Measurements from ENCODE around the gene NLRP6.
"Not testable (repeated sequence)": the region's sequence is repeated elsewhere in the genome, so short reads cannot be mapped to it uniquely, and the experiment has no call there.

The NLRP6 gene

GRCh38 chr11:312092-312816 lies 34.0 kb downstream of the NLRP6 start:
- no peak overlapping the region for H3K4me3 ChIP-seq (ENCODE audit: severe bottlenecking)
- no peaks in the 10 kb centered on the region for H3K27me3 ChIP-seq (ENCODE audit: insufficient read depth, poor library complexity, severe bottlenecking)
- no peak overlapping the region for H3K27ac ChIP-seq (ENCODE audit: poor library complexity, severe bottlenecking)
- no peaks in the 10 kb centered on the region for H3K9me3 ChIP-seq (ENCODE audit: severe bottlenecking)
- TF ChIP-seq, protein P1, sequence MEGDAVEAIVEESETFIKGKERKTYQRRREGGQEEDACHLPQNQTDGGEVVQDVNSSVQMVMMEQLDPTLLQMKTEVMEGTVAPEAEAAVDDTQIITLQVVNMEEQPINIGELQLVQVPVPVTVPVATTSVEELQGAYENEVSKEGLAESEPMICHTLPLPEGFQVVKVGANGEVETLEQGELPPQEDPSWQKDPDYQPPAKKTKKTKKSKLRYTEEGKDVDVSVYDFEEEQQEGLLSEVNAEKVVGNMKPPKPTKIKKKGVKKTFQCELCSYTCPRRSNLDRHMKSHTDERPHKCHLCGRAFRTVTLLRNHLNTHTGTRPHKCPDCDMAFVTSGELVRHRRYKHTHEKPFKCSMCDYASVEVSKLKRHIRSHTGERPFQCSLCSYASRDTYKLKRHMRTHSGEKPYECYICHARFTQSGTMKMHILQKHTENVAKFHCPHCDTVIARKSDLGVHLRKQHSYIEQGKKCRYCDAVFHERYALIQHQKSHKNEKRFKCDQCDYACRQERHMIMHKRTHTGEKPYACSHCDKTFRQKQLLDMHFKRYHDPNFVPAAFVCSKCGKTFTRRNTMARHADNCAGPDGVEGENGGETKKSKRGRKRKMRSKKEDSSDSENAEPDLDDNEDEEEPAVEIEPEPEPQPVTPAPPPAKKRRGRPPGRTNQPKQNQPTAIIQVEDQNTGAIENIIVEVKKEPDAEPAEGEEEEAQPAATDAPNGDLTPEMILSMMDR (IDR thresholded peaks at IDR 0.05; ENCODE audit: poor library complexity, severe bottlenecking) = no peak
- peaks cover 23% of the 10 kb centered on the region for H3K4me1 ChIP-seq (ENCODE audit: insufficient read depth, poor library complexity, severe bottlenecking)
- H3K36me3 ChIP-seq (ENCODE audit: low read depth) = peaks cover 16% of the 10 kb centered on the region
- DNase-seq (ENCODE audit: low spot score) (no peak), ATAC-seq (ENCODE audit: low read depth) (no peak)

- H3K9me3 ChIP-seq (ENCODE audit: severe bottlenecking) = no peaks in the 10 kb centered on the region
- H3K36me3 ChIP-seq (ENCODE audit: low read depth) = peaks cover 16% of the 10 kb centered on the region
- ATAC-seq (ENCODE audit: low read depth) = no peak; the same call in 2 of the 3 replicates
- no peak for DNase-seq (ENCODE audit: low spot score)
- no peaks in the 10 kb centered on the region for H3K27me3 ChIP-seq (ENCODE audit: insufficient read depth, poor library complexity, severe bottlenecking)
- H3K27ac ChIP-seq (ENCODE audit: poor library complexity, severe bottlenecking) = peak overlapping the region; percentile 74
- TF ChIP-seq, protein P1 (IDR thresholded peaks at IDR 0.05; ENCODE audit: poor library complexity, severe bottlenecking) = no peak
- H3K4me1 ChIP-seq (ENCODE audit: insufficient read depth, poor library complexity, severe bottlenecking) = peaks cover 27% of the 10 kb centered on the region
- H3K4me3 ChIP-seq (ENCODE audit: severe bottlenecking) = peak overlapping the region; percentile 48
Measured at GRCh38 chr11:313304-313786, 35.1 kb downstream of the NLRP6 start.

DNA sequence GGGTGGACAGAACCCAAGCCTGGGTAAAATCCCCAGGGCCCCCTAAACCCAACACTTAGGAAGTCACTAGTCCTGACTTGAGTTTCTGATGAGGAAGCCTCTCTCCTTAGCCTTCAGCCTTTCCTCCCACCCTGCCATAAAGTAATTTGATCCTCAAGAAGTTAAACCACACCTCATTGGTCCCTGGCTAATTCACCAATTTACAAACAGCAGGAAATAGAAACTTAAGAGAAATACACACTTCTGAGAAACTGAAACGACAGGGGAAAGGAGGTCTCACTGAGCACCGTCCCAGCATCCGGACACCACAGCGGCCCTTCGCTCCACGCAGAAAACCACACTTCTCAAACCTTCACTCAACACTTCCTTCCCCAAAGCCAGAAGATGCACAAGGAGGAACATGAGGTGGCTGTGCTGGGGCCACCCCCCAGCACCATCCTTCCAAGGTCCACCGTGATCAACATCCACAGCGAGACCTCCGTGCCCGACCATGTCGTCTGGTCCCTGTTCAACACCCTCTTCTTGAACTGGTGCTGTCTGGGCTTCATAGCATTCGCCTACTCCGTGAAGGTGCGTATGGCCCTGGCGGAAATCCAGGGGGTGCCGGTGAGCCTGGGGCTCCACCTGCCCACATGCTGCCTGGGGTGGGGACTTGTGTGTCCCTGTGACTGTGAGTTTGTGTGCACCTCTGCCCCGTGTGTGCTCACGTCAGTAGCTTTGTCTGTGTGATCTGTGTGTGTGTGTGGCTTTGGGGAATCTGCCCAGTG lies 35.8 kb downstream of the NLRP6 start, which contains the start of gene IFITM1:
TSS of gene IFITM1 (plus strand) at position 254 of the 767 bp plus-strand sequence. CDS start at position 385, 131 bp downstream.
- Histone ChIP-seq H3K27ac (ENCODE audit: poor library complexity, severe bottlenecking) (peak within 1 kb of the TSS; percentile 74), H3K27me3 (ENCODE audit: insufficient read depth, poor library complexity, severe bottlenecking) (no peaks in the 10 kb centered on the region), H3K4me1 (ENCODE audit: insufficient read depth, poor library complexity, severe bottlenecking) (peaks cover 27% of the 10 kb centered on the region), H3K4me3 (ENCODE audit: severe bottlenecking) (peak within 1 kb of the TSS; percentile 48), H3K9me3 (ENCODE audit: severe bottlenecking) (no peaks in the 10 kb centered on the region), H3K36me3 (ENCODE audit: low read depth) (peaks cover 16% of the 10 kb centered on the region)
- ATAC-seq (ENCODE audit: low read depth) (peak; percentile 56), DNase-seq (ENCODE audit: low spot score) (no peak)
- TF ChIP-seq, protein P1 (IDR thresholded peaks at IDR 0.05; ENCODE audit: poor library complexity, severe bottlenecking) = peak; percentile 8

DNA sequence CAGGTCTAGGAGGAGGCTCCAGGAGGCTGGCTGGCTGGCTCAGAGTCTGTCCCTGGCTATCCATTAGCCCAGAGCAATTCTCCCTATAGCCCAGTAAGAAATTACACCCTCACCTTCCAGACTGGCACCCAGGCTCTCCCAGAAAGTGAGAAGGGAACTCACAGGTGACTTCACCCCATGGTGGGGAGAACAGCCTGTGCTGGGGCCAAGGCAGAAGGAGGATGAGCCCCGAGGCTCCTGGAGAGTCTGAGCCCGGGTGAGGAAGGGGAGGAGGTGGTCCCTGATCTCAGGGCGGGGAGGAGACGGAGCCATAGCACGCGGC lies 36.3 kb downstream of the NLRP6 start:
- Histone ChIP-seq H3K4me3 (ENCODE audit: severe bottlenecking) (peak overlapping the region; percentile 48), H3K36me3 (ENCODE audit: low read depth) (peaks cover 17% of the 10 kb centered on the region), H3K4me1 (ENCODE audit: insufficient read depth, poor library complexity, severe bottlenecking) (peaks cover 22% of the 10 kb centered on the region), H3K27ac (ENCODE audit: poor library complexity, severe bottlenecking) (peak overlapping the region; percentile 74)
- not testable (repeated sequence) for ATAC-seq (ENCODE audit: low read depth); H3K27me3 ChIP-seq (ENCODE audit: insufficient read depth, poor library complexity, severe bottlenecking); H3K9me3 ChIP-seq (ENCODE audit: severe bottlenecking); DNase-seq (ENCODE audit: low spot score)

DNA sequence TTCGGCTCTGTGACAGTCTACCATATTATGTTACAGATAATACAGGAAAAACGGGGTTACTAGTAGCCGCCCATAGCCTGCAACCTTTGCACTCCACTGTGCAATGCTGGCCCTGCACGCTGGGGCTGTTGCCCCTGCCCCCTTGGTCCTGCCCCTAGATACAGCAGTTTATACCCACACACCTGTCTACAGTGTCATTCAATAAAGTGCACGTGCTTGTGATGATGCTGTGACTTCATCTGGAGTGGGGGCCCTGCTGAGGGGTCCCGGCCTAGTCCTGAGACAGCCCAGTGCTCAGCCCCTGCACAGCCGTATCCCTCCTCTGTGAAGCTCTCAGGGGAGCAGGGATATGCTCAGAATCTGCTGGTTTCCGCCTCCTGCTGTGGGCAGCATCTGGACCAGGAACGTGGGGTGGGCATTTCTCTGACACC lies 36.9 kb downstream of the NLRP6 start:
- Histone ChIP-seq H3K36me3 (ENCODE audit: low read depth) (peaks cover 17% of the 10 kb centered on the region), H3K27me3 (ENCODE audit: insufficient read depth, poor library complexity, severe bottlenecking) (no peaks in the 10 kb centered on the region), H3K4me3 (ENCODE audit: severe bottlenecking) (peak overlapping the region; percentile 48), H3K9me3 (ENCODE audit: severe bottlenecking) (no peaks in the 10 kb centered on the region), H3K4me1 (ENCODE audit: insufficient read depth, poor library complexity, severe bottlenecking) (peaks cover 20% of the 10 kb centered on the region), H3K27ac (ENCODE audit: poor library complexity, severe bottlenecking) (peak overlapping the region; percentile 74)
- DNase-seq (ENCODE audit: low spot score) (no peak), ATAC-seq (ENCODE audit: low read depth) (no peak)
- TF ChIP-seq, protein P1 (IDR thresholded peaks at IDR 0.05; ENCODE audit: poor library complexity, severe bottlenecking) = no peak

Data from RWPE2 (cell line).